ENCODE measurements around the gene SERF2. TPM values are rescaled to one million over a fixed set of nuclear protein-coding genes. Genes with fewer than 3 reads are reported as not detected.

The SERF2 gene
- total RNA-seq: 965 TPM

GRCh38 chr15:43791993-43792760, at the start of gene SERF2:
TSS of gene SERF2 (plus strand) at chr15:43792320. CDS start at chr15:43792377, 57 bp downstream.
- peak; percentile 100 for DNase-seq (ENCODE audit: low spot score)

DNA sequence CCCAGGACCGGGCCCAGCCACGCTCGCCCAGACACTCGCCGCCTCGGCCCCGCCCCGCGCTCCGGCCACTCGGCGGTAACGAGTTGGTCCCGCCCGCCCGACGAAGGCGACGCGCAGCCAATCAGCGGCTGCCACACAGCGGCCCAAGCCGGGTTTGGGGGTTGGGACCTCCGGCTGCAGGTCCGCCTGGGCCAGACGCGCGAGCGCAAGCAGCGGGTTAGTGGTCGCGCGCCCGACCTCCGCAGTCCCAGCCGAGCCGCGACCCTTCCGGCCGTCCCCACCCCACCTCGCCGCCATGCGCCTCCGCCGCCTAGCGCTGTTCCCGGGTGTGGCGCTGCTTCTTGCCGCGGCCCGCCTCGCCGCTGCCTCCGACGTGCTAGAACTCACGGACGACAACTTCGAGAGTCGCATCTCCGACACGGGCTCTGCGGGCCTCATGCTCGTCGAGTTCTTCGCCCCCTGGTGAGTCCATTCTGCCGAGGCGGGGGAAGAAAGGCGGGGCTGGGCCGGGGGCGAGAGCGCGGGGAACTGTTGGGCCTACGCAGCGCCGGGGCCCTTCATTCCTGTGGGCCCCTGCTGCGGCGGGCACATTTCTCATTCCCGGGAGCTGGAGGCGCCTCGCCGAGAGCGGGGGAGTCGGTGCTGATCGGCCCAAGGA, 45.7 kb upstream of the SERF2 start, which contains the start of gene PDIA3:
TSS of gene PDIA3 (plus strand) at position 194 of the 658 bp plus-strand sequence. CDS start at position 296, 102 bp downstream.
- DNase-seq (ENCODE audit: low spot score): peak; percentile 92

DNA sequence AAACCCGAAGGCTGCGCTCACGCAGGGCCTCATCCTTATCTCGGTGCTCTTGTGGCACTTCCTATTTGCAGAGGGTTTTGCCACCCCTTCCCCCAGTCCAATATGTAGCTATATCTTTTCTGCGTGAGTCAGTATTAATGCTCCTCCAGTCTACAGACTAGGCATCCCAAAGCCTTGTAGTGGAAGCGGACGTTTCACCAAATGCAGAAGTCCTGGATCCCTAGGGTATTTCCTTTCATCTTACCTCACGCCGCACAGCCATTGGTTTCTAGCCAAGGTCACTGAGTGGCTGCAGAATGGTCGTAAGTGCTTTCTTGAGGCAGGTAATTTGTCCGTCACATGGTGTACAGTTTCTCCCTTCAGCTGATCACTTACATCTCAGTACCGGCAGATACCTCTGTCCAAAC, 45.2 kb upstream of the SERF2 start:
- peak; percentile 13 for DNase-seq (ENCODE audit: low spot score)

GRCh38 chr15:43748376-43748775, 43.7 kb upstream of the SERF2 start:
- no peak for DNase-seq (ENCODE audit: low spot score)

- DNase-seq (ENCODE audit: low spot score): no peak
Measured at GRCh38 chr15:43749690-43750345, 42.3 kb upstream of the SERF2 start.

DNA sequence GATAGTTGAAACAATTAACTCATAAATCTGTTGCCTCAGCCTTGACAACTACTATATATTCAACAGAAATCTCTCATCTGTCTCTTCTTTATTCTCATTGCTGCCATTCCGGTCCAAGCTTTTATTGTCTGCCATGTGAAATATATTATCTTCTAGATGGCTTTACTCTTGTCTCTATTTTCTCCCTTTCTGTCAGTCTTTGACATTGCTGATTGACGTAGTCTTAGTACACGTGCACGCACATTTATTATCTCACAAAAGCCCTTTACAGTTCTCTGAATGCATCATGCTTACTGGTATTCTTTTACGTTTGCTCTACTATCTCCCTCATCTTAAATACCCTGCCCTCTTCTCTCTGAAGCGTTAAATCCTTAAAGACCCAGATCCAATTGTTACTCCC, 40.2 kb upstream of the SERF2 start:
- no peak for DNase-seq (ENCODE audit: low spot score)

GRCh38 chr15:43762824-43763223, 29.3 kb upstream of the SERF2 start:
- no peak for DNase-seq (ENCODE audit: low spot score)

DNA sequence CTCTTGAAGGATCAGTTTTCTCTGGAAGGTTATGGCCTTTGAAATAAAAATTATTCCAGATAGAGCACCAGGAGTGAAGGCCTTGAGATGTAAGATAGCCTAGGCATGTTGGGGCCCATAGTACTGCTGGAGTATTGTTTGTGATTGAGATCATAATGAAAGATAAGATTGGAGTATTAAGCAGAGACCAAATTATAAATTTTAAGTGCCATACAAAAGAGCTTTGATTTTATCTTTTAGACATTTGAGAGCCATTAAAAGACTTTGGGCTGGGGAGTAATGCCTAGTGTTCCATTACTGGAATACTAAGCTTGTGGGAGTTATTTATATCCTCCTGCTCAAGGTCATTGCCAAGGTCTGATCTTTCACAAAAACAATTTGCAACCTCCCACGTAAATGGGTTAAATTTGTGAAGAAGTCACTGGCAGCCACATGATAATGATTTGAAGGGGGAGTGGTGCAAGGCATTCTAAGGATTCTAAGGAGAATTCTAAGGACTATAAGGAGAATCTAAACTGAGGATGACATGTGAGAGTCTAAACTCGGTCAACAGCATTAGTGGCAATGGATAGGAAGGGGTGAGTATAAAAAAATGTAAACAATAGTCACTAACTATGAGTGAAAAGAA, 28.2 kb upstream of the SERF2 start:
- no peak for DNase-seq (ENCODE audit: low spot score)

DNA sequence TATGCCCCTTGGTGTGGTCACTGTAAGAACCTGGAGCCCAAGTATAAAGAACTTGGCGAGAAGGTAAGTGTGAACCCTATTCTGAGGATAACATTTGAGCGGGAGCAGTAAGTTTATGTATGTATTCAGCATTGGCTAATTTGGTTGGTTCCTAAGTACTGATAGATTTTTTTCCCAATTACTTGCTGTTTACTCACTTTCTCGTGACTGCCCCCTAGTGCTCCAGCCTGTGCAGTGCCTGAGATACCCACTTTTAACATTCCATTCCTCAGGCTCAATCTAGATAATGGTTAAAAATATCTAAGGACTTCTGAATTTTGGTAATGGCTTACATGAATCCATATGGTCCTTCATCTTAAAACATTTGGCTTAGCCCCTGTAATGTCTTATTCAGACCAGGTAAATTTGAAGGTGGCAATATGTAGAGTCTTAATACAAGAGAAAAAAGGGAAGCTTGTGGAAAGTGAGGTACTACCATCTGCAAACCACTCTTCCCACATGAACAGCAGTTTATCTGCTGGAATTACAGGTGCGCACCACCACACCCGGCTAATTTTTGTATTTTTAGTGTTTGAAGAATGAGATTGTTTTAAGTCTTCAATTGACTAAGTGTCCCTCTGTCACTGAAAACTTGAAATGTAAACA, 22.4 kb upstream of the SERF2 start:
- peak; percentile 52 for DNase-seq (ENCODE audit: low spot score)

DNA sequence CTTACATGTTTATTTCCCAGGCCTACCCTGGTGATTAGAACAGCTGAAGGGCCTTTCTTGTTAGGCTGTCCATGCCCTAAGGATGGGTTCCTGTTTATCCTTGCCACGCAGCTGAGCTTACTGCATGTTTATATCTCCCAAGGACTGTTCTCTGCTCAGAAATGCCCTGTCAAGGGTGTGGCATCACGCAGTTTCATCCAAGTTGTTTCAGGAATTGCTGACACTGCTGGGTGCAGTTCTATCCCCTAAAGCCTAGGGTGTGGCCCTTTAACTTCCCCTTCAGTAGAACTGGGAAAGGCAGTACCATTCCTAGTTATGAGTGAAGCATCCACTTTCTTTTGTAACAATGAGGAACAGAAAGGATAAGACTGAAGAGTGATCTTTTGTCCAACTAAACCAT, 20.3 kb upstream of the SERF2 start:
- no peak for DNase-seq (ENCODE audit: low spot score)

DNA sequence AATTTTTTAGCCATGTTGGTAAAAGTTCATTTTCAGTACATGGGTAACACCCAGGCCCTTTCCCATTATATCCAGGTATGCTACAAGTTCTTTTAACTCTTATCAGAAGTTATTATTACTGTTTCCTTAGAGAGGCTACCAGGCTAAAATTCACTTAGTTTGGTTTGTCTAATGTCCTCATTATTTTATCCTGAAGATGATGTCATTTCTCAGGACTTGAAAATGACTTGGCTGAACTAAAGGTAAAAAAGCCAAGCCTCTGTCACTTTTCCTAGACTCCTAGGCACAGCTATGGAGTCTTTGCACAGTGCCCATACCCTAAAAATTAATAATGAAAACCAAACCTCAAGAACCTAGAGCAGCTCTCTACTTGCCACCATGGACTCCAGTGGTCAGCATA, 19.5 kb upstream of the SERF2 start:
- DNase-seq (ENCODE audit: low spot score): no peak

DNA sequence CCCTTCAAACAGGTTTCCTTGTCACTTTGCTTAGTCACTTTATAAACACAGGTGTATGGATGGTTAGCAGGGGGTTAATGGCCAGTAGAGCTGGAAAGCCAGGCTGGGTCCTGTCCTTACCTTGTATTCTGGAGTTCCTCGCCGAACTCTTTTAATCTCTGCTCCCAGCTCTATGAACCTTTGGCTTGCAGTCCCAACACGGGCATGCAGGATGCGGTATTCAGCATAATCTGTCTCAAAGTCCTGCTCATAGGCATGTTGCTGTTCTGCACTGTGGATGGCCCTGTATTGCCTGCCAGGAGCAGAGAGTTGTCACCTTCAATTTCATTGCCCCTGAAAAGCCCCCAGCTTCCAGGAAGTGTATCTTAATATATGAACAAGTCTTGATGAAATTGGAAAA, 18.1 kb upstream of the SERF2 start:
- DNase-seq (ENCODE audit: low spot score): no peak

GRCh38 chr15:43775411-43775965, 16.6 kb upstream of the SERF2 start:
- peak; percentile 71 for DNase-seq (ENCODE audit: low spot score)

GRCh38 chr15:43776101-43776717, 15.9 kb upstream of the SERF2 start:
- peak; percentile 27 for DNase-seq (ENCODE audit: low spot score)

DNA sequence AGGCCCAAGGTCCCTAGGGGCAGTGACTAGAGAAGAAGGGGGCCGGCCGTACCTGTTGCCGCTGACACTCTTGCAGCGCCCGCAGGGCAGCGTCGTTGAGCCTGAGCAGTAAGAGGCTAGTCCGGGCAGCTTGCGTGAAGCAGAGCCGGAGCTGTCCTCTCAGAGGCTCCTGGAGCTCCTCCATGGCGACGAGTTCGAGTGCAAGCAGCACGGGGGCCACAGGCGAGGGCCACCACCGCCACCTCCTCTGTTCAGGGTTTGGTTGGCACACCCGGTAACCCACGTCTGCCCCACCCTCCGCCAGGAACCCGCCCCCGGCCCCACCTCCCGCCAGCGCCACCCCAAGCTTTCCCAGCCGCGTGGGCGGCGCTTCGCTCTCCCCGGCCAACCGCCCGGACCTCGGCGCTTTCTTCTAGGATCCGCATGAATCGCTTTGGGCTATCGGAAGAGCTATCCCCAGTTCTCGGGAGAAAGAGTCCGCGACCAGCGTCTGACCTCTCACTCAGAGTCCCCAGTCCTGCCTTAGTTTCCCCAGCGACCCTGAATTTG, 15.3 kb upstream of the SERF2 start, which contains the start of gene ELL3:
TSS of gene ELL3 (minus strand) at position 249 of the 549 bp plus-strand sequence. CDS start at position 184, 65 bp downstream.
- DNase-seq (ENCODE audit: low spot score): peak; percentile 75

DNA sequence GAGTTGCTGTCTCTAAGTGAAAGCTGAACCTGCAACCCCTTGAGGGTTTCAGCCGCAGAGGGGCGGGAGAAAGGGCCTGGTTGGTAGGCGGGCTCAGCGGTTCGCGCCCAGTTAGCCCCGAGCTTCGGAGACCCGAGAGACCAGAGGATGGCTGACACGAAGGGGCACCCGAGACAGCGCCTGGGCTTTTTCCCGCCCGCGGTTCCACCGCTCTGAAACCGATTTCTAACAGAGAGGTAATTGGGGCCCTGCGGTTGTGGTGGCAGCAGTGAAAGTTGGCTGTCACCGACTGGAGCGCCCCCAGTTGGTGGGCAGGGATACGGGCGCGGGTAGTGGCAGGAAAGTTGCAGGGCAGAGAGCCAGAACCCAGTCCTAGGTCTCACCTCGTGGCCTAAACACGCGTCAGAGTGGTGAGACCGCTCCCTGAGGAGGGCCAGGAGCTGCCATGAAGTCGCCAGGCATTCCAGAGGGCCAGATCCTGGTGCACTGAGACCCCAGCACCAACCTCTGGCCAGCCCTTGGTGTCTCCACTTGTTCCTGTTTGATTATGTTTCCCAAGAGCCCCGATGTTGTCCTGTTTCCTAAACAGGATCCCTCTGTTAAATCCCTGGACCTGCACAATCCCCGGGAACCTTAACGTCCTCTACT, 14.7 kb upstream of the SERF2 start:
- DNase-seq (ENCODE audit: low spot score): peak; percentile 78

GRCh38 chr15:43779016-43779415, 13.1 kb upstream of the SERF2 start:
- DNase-seq (ENCODE audit: low spot score): no peak

DNA sequence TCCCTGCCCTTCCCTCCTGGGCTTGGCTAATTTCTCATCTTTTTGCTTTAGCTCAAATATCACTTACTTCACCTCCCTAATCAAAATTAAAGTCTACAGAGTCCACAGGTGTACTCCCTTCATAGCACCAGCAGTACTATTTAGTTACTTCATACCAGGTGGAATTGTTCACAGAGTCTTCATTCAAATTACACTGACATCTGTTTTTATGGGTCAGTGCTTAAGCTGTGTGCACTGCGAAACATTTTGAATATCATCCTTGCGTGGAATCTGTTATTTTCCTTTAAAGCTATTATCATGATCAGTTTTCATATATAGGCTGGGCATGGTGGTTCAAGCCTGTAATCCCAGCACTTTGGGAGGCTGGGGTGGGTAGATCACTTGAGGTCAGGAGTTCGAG, 2.7 kb upstream of the SERF2 start:
- DNase-seq (ENCODE audit: low spot score): no peak

DNA sequence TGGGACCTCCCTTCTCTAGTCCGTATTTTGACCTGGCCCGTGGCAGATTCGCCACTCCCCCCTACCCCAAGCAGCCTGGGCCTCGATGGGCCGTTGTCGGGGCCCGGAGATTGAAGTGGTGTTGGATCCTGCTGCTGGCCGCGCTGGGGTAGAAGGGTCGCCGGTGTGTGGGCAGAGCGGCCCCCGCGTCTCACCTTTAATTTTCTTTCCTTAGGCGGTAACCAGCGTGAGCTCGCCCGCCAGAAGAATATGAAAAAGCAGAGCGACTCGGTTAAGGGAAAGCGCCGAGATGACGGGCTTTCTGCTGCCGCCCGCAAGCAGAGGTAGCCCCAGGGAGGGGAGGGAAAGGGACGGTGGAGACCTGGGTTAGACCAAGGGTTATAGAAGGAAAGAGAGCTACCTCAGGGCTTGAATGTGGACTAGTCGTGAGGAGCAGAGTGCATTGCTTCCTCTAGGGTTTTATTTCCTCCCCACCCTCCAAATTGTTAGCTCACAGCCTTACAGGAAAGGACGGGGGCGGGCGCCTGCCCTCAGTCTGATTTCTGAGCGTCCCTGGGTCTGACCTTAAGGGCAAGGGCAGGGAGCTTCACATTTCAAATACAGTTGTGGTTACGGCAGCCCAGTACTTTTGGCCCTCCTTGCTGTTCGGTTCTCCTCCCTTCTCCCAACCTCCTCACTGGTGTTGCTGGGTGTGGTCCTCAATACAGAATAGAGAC, 799 bp downstream of the SERF2 start:
- DNase-seq (ENCODE audit: low spot score): no peak
